CD4-positive, alpha-beta T cell (primary cell): Measurements from ENCODE around the gene FAM107B. TPM values are rescaled to one million over a fixed set of nuclear protein-coding genes. Genes with fewer than 3 reads are reported as not detected.

Source experiments
- ATAC-seq: fragments of 200-7000 bp; cut with Tn5 transposase; one replicate; pipeline ENCODE4 v1.10.0; 2022; ENCODE audit warnings: mild to moderate bottlenecking; ENCODE audit not compliant: poor library complexity
- CTCF ChIA-PET: fragments of 350-600 bp; sonication (Branson Sonifier 250); formaldehyde crosslinking; loops from one replicate; lab custom pipeline; 2021; ENCODE audit warnings: antibody characterized with exemption, inconsistent platforms; lab: Charles Lee
- POLR2A ChIA-PET: fragments of 350-600 bp; sonication (Branson Sonifier 250); formaldehyde crosslinking; loops from one replicate; lab custom pipeline; 2021; ENCODE audit warnings: antibody characterized with exemption, inconsistent platforms; lab: Charles Lee
- DNase-seq, 14 experiments: peaks; one replicate each; pipeline ENCODE4 v3.0.0-alpha.2; 2013 to 2020; ENCODE audit warnings: mixed read lengths in 2 of 14
- H3K27ac ChIP-seq, 2 donors: one replicate each; pipeline versions ENCODE4 v1.5.1 to v1.7.0; 2013; ENCODE audit warnings: low read length in 2 of 2, low read depth in 1 of 2, mild to moderate bottlenecking in 1 of 2
- H3K27me3 ChIP-seq, 2 experiments: 1 replicate in 1 of 2; 2 replicates in 1 of 2; pipeline versions ENCODE4 v1.6.1 to v1.7.0; 2013; ENCODE audit warnings: low read length in 2 of 2, control low read depth in 1 of 2, mild to moderate bottlenecking in 1 of 2, moderate library complexity in 1 of 2; ENCODE audit not compliant: insufficient read depth in 2 of 2, control insufficient read depth in 1 of 2
- H3K36me3 ChIP-seq: one replicate; pipeline ENCODE4 v1.6.1; 2013; ENCODE audit warnings: low read length, control low read depth; ENCODE audit not compliant: insufficient read depth
- H3K4me1 ChIP-seq: one replicate; pipeline ENCODE4 v1.6.1; 2013; ENCODE audit warnings: low read length, control low read depth; ENCODE audit not compliant: insufficient read depth
- H3K4me3 ChIP-seq: one replicate; pipeline ENCODE4 v1.5.1; 2013; ENCODE audit warnings: mild to moderate bottlenecking, low read length, moderate library complexity
- H3K9me3 ChIP-seq, 2 experiments: 1 replicate in 1 of 2; 2 replicates in 1 of 2; pipeline versions ENCODE4 v1.6.1 to v1.7.0; 2013; ENCODE audit warnings: low read length in 2 of 2, mild to moderate bottlenecking in 2 of 2, control low read depth in 1 of 2, moderate library complexity in 1 of 2; ENCODE audit not compliant: control insufficient read depth in 1 of 2, insufficient read depth in 1 of 2
- H3K27ac Mint-ChIP-seq: one replicate; pipeline ENCODE4 v1.8.0; 2020; ENCODE audit warnings: mixed read lengths
- H3K27me3 Mint-ChIP-seq: one replicate; pipeline ENCODE4 v1.8.0; 2021; ENCODE audit warnings: mixed read lengths
- H3K36me3 Mint-ChIP-seq: one replicate; pipeline ENCODE4 v1.8.0; 2021; ENCODE audit warnings: low read depth, mixed read lengths
- H3K4me1 Mint-ChIP-seq: one replicate; pipeline ENCODE4 v1.8.0; 2021; ENCODE audit warnings: low read depth, mixed read lengths
- H3K4me3 Mint-ChIP-seq: one replicate; pipeline ENCODE4 v1.8.0; 2020; ENCODE audit warnings: mild to moderate bottlenecking, mixed read lengths
- H3K9me3 Mint-ChIP-seq: one replicate; pipeline ENCODE4 v1.8.0; 2020; ENCODE audit warnings: mixed read lengths
- CTCF ChIP-seq: fragments of 200-600 bp; IDR thresholded peaks from one replicate; pipeline ENCODE4 v1.8.0; 2022; ENCODE audit warnings: antibody characterized with exemption, mild to moderate bottlenecking
- intact Hi-C, 2 experiments: fragments of 100-400 bp; cut with DNase I in 1 of 2; cut with micrococcal nuclease in 1 of 2; formaldehyde crosslinking; loops; one replicate each; pipeline versions ENCODE4 v1.15.1 to v1.9.0; 2023 to 2025; cut with DNase I, micrococcal nuclease
- total RNA-seq, 174 experiments: library from RNA in 2 of 174; stranded (reverse) in 2 of 174; gene quantifications; one replicate each; pipeline ENCODE4 v1.2.3 and lab custom pipeline; 2021 to 2026

Gene FAM107B
- total RNA-seq, 2 experiments from 2014 or later, result 261 to 262 TPM

GRCh38 chr10:14697281-14697680, 77.4 kb downstream of the FAM107B start:
- TF ChIP-seq CTCF, result no peak
- Mint-ChIP-seq H3K27me3 (no peaks in the 10 kb centered on the region), H3K4me1 (no peaks in the 10 kb centered on the region), H3K9me3 (no peaks in the 10 kb centered on the region), H3K27ac (no peak overlapping the region), H3K4me3 (no peak overlapping the region), H3K36me3 (no peaks in the 10 kb centered on the region)
- Histone ChIP-seq H3K9me3 (peaks cover 0 to 5% of the 10 kb centered on the region in 2 experiments), H3K4me1 (no peaks in the 10 kb centered on the region), H3K4me3 (no peak overlapping the region), H3K36me3 (no peaks in the 10 kb centered on the region), H3K27me3 (no peaks in the 10 kb centered on the region), H3K27ac (no peak overlapping the region)
- DNase-seq, result no peak
- intact Hi-C loops, result no loop called here
- ChIA-PET POLR2A (no interaction called here), CTCF (no interaction called here)
- no peak for ATAC-seq

GRCh38 chr10:14696821-14697220, 77.9 kb downstream of the FAM107B start:
- no peak for DNase-seq
- H3K27ac Mint-ChIP-seq, result no peak overlapping the region
- no peaks in the 10 kb centered on the region for H3K27me3 ChIP-seq
- ChIA-PET POLR2A (no interaction called here), CTCF (no interaction called here)
- ATAC-seq, result no peak
- H3K9me3 ChIP-seq, result peaks cover 0 to 5% of the 10 kb centered on the region in 2 experiments
- intact Hi-C loops, result no loop called here
- H3K9me3 Mint-ChIP-seq, result no peaks in the 10 kb centered on the region
- H3K4me1 Mint-ChIP-seq, result no peaks in the 10 kb centered on the region
- no peak overlapping the region for H3K27ac ChIP-seq
- H3K4me3 ChIP-seq, result no peak overlapping the region
- no peaks in the 10 kb centered on the region for H3K36me3 ChIP-seq
- H3K27me3 Mint-ChIP-seq, result no peaks in the 10 kb centered on the region
- no peak overlapping the region for H3K4me3 Mint-ChIP-seq
- TF ChIP-seq CTCF, result no peak
- H3K36me3 Mint-ChIP-seq, result no peaks in the 10 kb centered on the region
- no peaks in the 10 kb centered on the region for H3K4me1 ChIP-seq

GRCh38 chr10:14695847-14696480, 78.7 kb downstream of the FAM107B start:
- no peaks in the 10 kb centered on the region for H3K9me3 Mint-ChIP-seq
- Histone ChIP-seq H3K4me3 (no peak overlapping the region), H3K4me1 (no peaks in the 10 kb centered on the region), H3K36me3 (no peaks in the 10 kb centered on the region), H3K27ac (no peak overlapping the region), H3K9me3 (peaks cover 0 to 5% of the 10 kb centered on the region in 2 experiments), H3K27me3 (no peaks in the 10 kb centered on the region)
- ATAC-seq (no peak), DNase-seq (peak in 1 of 14 experiments; percentile 13)
- no peaks in the 10 kb centered on the region for H3K27me3 Mint-ChIP-seq
- H3K36me3 Mint-ChIP-seq, result no peaks in the 10 kb centered on the region
- ChIA-PET POLR2A (no interaction called here), CTCF (no interaction called here)
- H3K27ac Mint-ChIP-seq, result no peak overlapping the region
- TF ChIP-seq CTCF, result no peak
- H3K4me1 Mint-ChIP-seq, result no peaks in the 10 kb centered on the region
- intact Hi-C loops, result no loop called here
- no peak overlapping the region for H3K4me3 Mint-ChIP-seq
